ENCODE results near the gene C1orf116. TPM values are rescaled to one million over a fixed set of nuclear protein-coding genes. Genes with fewer than 3 reads are reported as not detected.

The C1orf116 gene
- total RNA-seq, 4 donors from 2014 or later = 25.7 to 41.2 (median 29.2) TPM

DNA sequence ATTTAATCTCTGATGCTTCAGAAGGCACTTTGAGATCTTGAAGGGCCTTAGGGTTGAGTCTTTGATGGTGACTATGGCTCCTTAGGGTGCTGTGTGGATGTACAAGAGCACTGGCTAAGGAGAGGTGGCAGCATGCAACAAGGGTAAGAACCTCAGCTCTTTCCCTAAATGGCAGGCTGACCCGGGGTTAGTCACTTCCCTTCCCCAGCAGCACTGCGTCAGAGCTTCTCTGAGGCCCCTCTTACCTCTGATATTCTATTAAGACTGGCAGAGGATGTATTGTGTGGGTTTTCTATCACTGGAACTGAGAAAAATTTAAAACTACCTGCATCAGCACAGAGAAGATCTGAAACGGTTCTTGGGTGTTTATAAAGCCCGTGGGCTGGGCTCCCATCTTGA, 11.8 kb downstream of the C1orf116 start:
- intact Hi-C loops (cut with DNase I; ENCODE audit: low total_unique reads) = no loop called here
- no peak for DNase-seq
- H3K9me3 ChIP-seq = no peaks in the 10 kb centered on the region
- 61% methylated on average over 4 of the region's 4 CpGs; no CpG with 5 or more reads in 1 of the 2 donors for WGBS, 2 donors (ENCODE audit: low coverage in 1 of 2)
- in situ Hi-C loops (cut with MboI; ENCODE audit: low pct_ligation_motif_present in 1 of 4, low pct_unique_long_range_greater_than_20kb in 1 of 4, low sequenced_read_pairs in 3 of 4) = no loop called here
- TF ChIP-seq, protein P1, sequence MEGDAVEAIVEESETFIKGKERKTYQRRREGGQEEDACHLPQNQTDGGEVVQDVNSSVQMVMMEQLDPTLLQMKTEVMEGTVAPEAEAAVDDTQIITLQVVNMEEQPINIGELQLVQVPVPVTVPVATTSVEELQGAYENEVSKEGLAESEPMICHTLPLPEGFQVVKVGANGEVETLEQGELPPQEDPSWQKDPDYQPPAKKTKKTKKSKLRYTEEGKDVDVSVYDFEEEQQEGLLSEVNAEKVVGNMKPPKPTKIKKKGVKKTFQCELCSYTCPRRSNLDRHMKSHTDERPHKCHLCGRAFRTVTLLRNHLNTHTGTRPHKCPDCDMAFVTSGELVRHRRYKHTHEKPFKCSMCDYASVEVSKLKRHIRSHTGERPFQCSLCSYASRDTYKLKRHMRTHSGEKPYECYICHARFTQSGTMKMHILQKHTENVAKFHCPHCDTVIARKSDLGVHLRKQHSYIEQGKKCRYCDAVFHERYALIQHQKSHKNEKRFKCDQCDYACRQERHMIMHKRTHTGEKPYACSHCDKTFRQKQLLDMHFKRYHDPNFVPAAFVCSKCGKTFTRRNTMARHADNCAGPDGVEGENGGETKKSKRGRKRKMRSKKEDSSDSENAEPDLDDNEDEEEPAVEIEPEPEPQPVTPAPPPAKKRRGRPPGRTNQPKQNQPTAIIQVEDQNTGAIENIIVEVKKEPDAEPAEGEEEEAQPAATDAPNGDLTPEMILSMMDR (IDR thresholded peaks at IDR 0.05) = no peak
- no peak for TF ChIP-seq EP300 (IDR thresholded peaks at IDR 0.05; ENCODE audit: low read depth)
- no peak for TF ChIP-seq POLR2A (IDR thresholded peaks at IDR 0.05)
- TF ChIP-seq POLR2AphosphoS5 (IDR thresholded peaks at IDR 0.05) = no peak
- H3K4me3 ChIP-seq = no peak overlapping the region
- H3K36me3 ChIP-seq = no peaks in the 10 kb centered on the region
- peak overlapping the region in 1 of 4 donors; percentile 10 for H3K27ac ChIP-seq
- peaks cover 0 to 20% (median 14%) of the 10 kb centered on the region in 4 donors for H3K4me1 ChIP-seq
- H3K27me3 ChIP-seq = no peaks in the 10 kb centered on the region

DNA sequence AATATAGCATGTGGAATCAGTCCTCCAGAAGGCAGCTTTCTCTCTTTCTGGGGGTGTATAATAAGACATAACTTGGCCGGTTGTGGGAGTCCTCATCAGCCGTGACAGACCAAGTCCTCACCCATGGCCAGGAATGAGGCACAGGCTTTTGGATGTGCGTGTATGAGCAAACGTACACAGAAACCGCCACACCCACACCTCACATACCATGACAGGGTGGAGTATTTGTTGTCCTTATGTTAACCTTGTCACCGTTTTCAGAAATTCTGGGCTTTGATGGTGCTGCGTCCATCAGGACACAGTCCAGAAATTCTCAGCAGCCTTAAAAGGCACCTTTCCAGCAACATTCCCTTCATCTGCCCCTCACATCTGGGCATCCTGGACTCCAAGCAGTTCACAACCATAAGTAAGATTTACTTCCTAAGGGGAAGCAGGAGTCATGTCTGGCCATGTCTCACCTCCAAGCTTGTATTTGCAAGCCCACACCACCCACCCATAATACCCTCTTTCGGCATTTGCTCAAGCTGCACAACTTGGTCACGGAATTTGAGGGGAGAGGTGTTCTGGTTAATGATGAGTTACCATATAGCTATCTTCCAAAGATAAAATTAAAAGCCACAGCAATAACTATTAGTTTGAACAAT, 12.4 kb downstream of the C1orf116 start:
- no peak for TF ChIP-seq EP300 (IDR thresholded peaks at IDR 0.05; ENCODE audit: low read depth)
- peak; percentile 29 for TF ChIP-seq POLR2A (IDR thresholded peaks at IDR 0.05)
- TF ChIP-seq POLR2AphosphoS5 (IDR thresholded peaks at IDR 0.05) = peak in 2 of 3 donors; percentile 27 to 56
- Histone ChIP-seq H3K9me3 (no peaks in the 10 kb centered on the region), H3K27me3 (no peaks in the 10 kb centered on the region), H3K36me3 (no peaks in the 10 kb centered on the region), H3K4me3 (no peak overlapping the region), H3K27ac (peak overlapping the region in 1 of 4 donors; percentile 10), H3K4me1 (peaks cover 0 to 15% (median 8%) of the 10 kb centered on the region in 4 donors)
- in situ Hi-C loops (cut with MboI; ENCODE audit: low pct_ligation_motif_present in 1 of 4, low pct_unique_long_range_greater_than_20kb in 1 of 4, low sequenced_read_pairs in 3 of 4) (no loop called here), intact Hi-C loops (cut with DNase I; ENCODE audit: low total_unique reads) (no loop called here)
- DNase-seq = peak; percentile 80
- WGBS, 2 donors (ENCODE audit: low coverage in 1 of 2) = 80% methylated on average over 9 of the region's 9 CpGs; no CpG with 5 or more reads in 1 of the 2 donors

DNA sequence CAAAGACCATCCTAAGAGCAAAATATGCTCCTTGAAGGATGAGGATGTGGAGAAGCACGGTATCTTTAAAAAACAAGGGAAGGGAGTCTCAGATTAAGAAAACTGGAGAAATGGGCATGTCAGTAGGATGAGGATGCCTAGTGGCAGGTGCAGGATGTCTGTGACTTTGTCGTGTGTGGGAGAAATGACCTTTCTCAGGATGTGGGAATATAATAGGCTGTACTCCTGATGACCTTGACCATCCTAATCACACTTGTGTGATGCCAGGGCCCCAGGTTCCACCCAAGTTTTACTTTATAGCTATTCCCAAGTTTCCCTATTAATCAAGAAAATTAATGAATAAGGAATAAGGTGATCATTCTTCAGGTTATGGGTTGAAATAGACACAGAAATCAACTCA, 12.9 kb downstream of the C1orf116 start:
- Histone ChIP-seq H3K4me3 (no peak overlapping the region), H3K27me3 (no peaks in the 10 kb centered on the region), H3K27ac (no peak overlapping the region), H3K4me1 (peaks cover 0 to 11% (median 3%) of the 10 kb centered on the region in 4 donors), H3K9me3 (no peaks in the 10 kb centered on the region), H3K36me3 (no peaks in the 10 kb centered on the region)
- TF ChIP-seq EP300 (IDR thresholded peaks at IDR 0.05; ENCODE audit: low read depth) (no peak), POLR2A (IDR thresholded peaks at IDR 0.05) (no peak), POLR2AphosphoS5 (IDR thresholded peaks at IDR 0.05) (no peak)
- TF ChIP-seq, protein P1 (IDR thresholded peaks at IDR 0.05) = no peak
- intact Hi-C loops (cut with DNase I; ENCODE audit: low total_unique reads) = no loop called here
- DNase-seq = no peak
- in situ Hi-C loops (cut with MboI; ENCODE audit: low pct_ligation_motif_present in 1 of 4, low pct_unique_long_range_greater_than_20kb in 1 of 4, low sequenced_read_pairs in 3 of 4) = no loop called here
- 50 to 73% methylated on average over 2 of the region's 2 CpGs for WGBS, 2 donors (ENCODE audit: low coverage in 1 of 2)

DNA sequence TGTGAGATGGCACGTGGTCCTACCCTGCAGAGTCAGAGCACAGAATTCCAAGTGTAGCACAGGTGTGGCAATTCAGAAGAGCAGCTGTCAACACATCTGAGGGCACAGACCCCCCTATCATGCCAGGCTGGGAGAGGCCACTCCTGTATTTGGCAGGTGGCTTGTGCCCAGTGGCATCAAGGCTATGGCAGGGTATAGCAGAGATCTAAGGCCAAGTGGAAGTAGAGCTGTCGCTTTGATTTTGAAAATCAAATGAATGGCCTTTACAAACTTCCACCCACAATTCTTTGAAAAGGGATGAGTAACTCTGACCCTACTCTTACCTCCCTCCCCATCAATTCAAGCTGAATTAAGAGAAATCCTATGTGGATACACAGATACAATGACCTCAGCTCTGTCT, 13.4 kb downstream of the C1orf116 start:
- no peak for DNase-seq
- Histone ChIP-seq H3K27ac (no peak overlapping the region), H3K4me1 (peaks cover 0 to 11% (median 3%) of the 10 kb centered on the region in 4 donors), H3K36me3 (no peaks in the 10 kb centered on the region), H3K4me3 (no peak overlapping the region), H3K27me3 (no peaks in the 10 kb centered on the region), H3K9me3 (no peaks in the 10 kb centered on the region)
- in situ Hi-C loops (cut with MboI; ENCODE audit: low pct_ligation_motif_present in 1 of 4, low pct_unique_long_range_greater_than_20kb in 1 of 4, low sequenced_read_pairs in 3 of 4) (no loop called here), intact Hi-C loops (cut with DNase I; ENCODE audit: low total_unique reads) (no loop called here)
- 100% methylated on average over 2 of the region's 2 CpGs; no CpG with 5 or more reads in 1 of the 2 donors for WGBS, 2 donors (ENCODE audit: low coverage in 1 of 2)
- no peak for TF ChIP-seq POLR2AphosphoS5 (IDR thresholded peaks at IDR 0.05)
- no peak for TF ChIP-seq EP300 (IDR thresholded peaks at IDR 0.05; ENCODE audit: low read depth)
- TF ChIP-seq, protein P1 (IDR thresholded peaks at IDR 0.05) = no peak
- TF ChIP-seq POLR2A (IDR thresholded peaks at IDR 0.05) = no peak
